Activated CD8-positive, alpha-beta memory T cell treated with anti-CD3 and anti-CD28 coated beads, Interleukin-2, amount 50 U/mL, for 24 hours (primary cell): ENCODE measurements around the gene UMODL1.

ENCODE experiments used
- DNase-seq: peaks from one replicate; pipeline ENCODE4 v3.0.0-alpha.2; 2020; ENCODE audit errors: extremely low read depth

The UMODL1 gene

DNA sequence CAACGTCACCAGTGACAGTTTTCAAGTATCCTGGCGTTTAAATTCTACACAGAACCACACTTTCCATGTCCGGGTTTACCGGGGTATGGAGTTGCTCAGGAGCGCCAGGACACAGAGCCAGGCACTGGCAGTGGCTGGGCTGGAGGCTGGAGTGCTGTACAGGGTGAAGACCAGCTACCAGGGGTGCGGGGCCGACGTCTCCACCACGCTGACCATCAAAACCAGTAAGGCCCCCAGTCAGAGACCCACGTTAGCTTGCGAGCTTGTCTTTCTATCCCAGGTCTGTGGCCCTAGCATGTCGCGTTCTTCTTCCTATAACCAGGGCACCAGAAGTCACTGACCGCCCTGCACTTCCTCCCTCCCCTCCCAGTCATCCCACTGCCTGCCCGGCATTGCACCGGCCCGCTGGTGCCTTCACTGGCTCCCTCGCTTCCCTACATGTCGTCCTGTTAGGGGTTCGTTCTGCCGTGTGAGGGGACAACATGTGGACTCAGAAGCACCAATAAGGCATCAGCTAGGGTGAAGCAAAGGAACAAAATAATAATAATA lies 27.9 kb downstream of the UMODL1 start:
- no peak for DNase-seq

DNA sequence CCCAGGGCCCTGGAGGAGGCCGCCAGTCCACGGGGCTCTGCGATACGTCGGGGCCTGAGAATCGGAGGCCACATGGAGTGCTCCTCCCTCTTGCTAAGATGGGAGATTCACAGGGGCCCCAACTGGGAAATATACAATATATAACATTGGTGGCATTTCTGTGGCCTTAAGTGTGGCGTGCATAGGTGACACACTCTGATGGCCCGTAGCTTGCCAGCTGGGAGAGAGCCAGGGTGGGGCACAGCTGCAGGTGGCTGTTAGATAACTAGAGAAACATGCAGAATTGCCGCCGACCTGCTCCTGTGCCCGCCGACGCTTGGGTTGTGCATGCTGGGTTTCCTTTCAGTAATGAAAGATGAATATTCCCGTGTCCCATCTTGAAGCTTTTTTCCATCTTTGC lies 30.1 kb downstream of the UMODL1 start:
- no peak for DNase-seq

- DNase-seq, result no peak
Observed at GRCh38 chr21:42102076-42102475, 31.0 kb downstream of the UMODL1 start.

- no peak for DNase-seq
Observed at GRCh38 chr21:42102526-42102925, 31.4 kb downstream of the UMODL1 start.

DNA sequence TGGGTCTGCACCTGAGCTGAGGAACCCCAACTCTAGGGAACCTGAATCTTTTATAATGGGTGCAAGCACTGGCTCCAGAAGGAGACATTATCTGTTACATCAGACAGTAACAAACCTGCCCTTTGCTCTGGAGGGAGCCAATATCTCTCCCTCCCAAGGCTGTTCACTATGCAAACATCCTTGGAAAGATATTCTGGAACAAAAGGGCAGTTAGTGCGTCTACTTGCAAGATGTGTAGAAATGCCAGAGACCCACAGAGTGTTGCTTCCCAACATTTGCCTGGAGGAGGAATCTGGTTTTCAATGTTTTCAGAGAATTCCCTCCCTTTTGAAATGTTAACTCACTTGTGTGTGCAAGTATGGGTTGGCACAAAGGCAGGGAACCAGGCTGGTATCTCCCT lies 31.9 kb downstream of the UMODL1 start:
- DNase-seq, result no peak

- no peak for DNase-seq
Observed at GRCh38 chr21:42103843-42104242, 32.7 kb downstream of the UMODL1 start.

GRCh38 chr21:42105476-42106315 lies 34.6 kb downstream of the UMODL1 start:
- no peak for DNase-seq

- DNase-seq, result no peak
Observed at GRCh38 chr21:42106425-42106824, 35.3 kb downstream of the UMODL1 start.

- DNase-seq, result no peak
Observed at GRCh38 chr21:42107177-42107880, 36.2 kb downstream of the UMODL1 start.

DNA sequence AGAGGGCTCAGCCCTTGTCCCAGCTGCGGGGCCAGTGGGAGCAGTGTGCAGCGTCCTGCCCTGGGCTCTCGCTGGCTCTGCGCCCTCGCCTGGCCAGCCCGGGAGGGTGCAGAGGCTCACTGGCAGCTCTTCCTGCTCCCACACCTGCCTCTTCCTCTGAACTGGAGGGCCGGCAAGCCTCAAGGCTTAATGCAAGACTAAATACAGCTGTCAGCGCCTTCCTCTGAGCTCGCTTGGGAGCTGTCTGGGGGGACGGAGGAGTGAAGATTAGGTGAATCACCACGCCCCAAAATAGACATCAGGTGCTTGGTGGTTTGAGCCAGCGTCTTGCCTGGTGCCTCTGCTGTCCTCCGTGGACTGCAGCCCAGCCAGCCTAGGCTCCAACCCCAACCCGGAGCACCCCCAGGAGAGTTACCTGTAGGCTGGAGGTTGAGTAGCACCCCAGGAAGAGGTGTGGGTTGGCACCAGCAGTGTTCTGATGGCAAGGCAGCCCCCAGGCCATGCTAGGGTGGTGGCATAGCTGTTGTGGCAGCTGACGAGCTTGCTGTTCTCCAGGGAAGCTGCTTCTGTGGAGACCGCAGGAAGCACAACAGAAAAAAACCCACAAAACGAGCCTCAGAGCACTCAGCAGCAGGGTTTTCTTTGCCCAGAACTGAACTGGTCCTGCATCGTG lies 36.9 kb downstream of the UMODL1 start:
- DNase-seq, result no peak

- DNase-seq, result no peak
Observed at GRCh38 chr21:42108554-42109340, 37.6 kb downstream of the UMODL1 start.

DNA sequence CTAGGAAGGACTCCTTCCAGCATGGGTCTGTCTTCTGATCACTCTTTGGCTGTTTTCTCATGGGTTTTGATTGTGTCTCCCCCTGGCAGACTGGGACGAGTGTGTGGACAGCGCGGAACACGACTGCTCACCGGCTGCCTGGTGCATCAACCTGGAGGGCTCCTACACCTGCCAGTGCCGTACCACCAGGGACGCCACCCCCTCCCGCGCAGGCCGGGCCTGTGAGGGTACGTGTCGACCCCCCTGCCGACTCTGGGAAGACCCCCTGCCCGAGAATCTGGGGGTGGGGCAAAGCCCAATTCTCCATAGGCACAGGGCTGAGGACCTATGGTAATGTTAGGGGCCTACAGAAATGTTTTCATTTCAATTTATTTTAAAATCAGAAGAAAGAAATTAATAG lies 38.4 kb downstream of the UMODL1 start:
- no peak for DNase-seq

DNA sequence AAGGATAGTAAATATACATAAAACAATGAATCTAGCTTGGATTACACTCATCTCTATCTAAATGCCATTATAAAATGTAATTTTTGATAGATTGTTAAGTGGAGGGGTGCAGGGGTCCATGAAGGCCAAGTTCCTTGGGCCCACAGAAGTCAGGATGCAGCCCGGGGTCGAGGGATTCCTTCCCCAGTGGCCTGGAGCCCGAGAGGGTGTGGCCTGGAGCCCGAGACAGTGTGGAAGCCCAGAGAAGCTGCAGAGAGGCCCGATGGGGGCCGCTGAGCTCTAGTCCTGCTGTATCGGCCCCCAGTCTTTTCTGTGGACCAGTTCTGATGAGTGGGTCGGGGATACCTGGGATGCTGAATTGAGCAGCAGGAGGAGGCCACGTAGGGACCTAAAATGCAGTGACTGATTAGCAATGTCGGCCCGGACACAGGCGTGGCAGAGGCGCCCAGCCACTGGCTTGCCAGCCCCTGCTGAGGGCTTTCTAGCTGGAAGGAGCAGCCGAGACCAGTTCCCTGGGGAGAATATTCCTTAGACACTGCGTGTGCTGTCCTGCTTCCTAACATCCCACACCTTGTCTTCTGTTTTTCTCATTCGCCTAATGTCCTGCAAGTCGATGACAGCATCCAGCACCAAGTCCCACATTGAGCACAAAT lies 38.9 kb downstream of the UMODL1 start:
- DNase-seq, result no peak

- no peak for DNase-seq
Observed at GRCh38 chr21:42110691-42111469, 39.8 kb downstream of the UMODL1 start.

- no peak for DNase-seq
Observed at GRCh38 chr21:42111470-42111743, 40.3 kb downstream of the UMODL1 start.

DNA sequence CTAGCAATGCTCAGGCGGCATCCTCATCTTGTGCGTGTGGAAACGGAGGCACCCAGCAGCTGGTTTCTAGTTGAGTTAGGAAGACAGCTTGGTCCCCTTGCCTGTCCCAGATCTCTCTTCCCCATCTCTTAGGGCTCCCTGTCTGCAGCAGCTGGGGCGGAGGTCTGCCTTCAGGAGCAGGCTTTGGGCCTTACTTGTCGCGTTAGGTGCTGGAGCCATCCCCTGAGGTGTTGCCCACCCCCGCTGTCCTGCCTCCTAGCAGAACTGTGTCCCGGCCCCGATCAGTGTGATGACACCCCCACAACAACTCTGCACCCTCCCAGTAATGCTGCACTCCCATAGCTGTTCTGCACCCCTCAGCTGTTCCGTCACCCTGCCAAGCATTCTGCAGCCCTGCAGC lies 40.7 kb downstream of the UMODL1 start:
- DNase-seq, result no peak

DNA sequence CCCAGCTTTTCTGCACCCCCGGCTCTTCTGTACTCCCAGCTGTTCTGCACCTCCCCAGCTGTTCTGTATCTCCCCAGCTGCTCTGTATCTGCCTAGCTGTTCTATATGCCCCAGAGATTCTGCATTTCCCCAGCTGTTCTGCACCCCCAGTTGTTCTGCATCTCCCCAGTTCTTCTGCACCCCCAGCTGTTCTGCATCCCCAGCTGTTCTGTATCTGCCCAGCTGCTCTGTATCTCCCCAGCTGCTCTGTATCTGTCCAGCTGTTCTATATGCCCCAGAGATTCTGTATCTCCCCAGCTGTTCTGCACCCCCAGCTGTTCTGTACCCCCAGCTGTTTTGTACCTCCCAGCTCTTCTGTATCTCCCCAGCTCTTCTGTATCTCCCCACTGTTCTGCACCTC lies 41.1 kb downstream of the UMODL1 start:
- no peak for DNase-seq

- DNase-seq, result no peak
Observed at GRCh38 chr21:42112857-42113256, 41.7 kb downstream of the UMODL1 start.

- DNase-seq, result no peak
Observed at GRCh38 chr21:42113926-42114409, 42.9 kb downstream of the UMODL1 start.

GRCh38 chr21:42114646-42115045 lies 43.5 kb downstream of the UMODL1 start:
- DNase-seq, result no peak
